Fibroblast of skin of left biceps (primary cell): Measurements from ENCODE around the gene IFNA21.
"Not testable (repeated sequence)": the region's sequence is repeated elsewhere in the genome, so short reads cannot be mapped to it uniquely, and the experiment has no call there.

Source experiments
- DNase-seq, 2 experiments: peaks; one replicate each; pipeline ENCODE4 v3.0.0-alpha.2; 2013; ENCODE audit warnings: low read depth in 2 of 2

Gene IFNA21

GRCh38 chr9:21141427-21141882 lies 25.0 kb downstream of the IFNA21 start, which contains the start of gene IFNW1:
IFNW1 (minus strand) TSS chr9:21141832; CDS start chr9:21141570, 262 bp downstream.
- no peak for DNase-seq

- DNase-seq, result no peak
Measured at GRCh38 chr9:21137020-21137419, 29.4 kb downstream of the IFNA21 start.

- DNase-seq, result no peak
Measured at GRCh38 chr9:21135736-21136135, 30.7 kb downstream of the IFNA21 start.

- not testable (repeated sequence) for DNase-seq
Measured at GRCh38 chr9:21128186-21128585, 38.3 kb downstream of the IFNA21 start.

- no peak for DNase-seq
Measured at GRCh38 chr9:21121595-21122251, 44.7 kb downstream of the IFNA21 start.

GRCh38 chr9:21121079-21121478 lies 45.4 kb downstream of the IFNA21 start:
- DNase-seq, result no peak

GRCh38 chr9:21119093-21119770 lies 47.2 kb downstream of the IFNA21 start:
- DNase-seq, result no peak
